GM06990 (cell line): Measurements from ENCODE around the gene LYPD1.

ENCODE experiments used
- DNase-seq: peaks from one replicate; pipeline ENCODE4 v3.0.0-alpha.2; 2011; ENCODE audit not compliant: insufficient read length; ENCODE audit errors: extremely low read depth
- H3K27me3 ChIP-seq: replicated peaks from 2 replicates; pipeline ENCODE4 v1.6.0; 2011; ENCODE audit warnings: low read length; ENCODE audit not compliant: control insufficient read depth, insufficient read depth
- H3K36me3 ChIP-seq: 2 replicates; pipeline ENCODE4 v1.5.1; 2011; ENCODE audit warnings: low read length; ENCODE audit not compliant: control insufficient read depth, insufficient read depth
- H3K4me3 ChIP-seq: replicated peaks from 2 replicates; pipeline ENCODE4 v1.5.1; 2011; ENCODE audit warnings: low read depth, mild to moderate bottlenecking, control low read depth, low read length
- TF ChIP-seq, protein P1 (sequence below): IDR thresholded peaks from 2 replicates; pipeline ENCODE4 v1.5.1; 2011; ENCODE audit warnings: low read length, control low read depth, mild to moderate bottlenecking, inconsistent platforms; ENCODE audit not compliant: insufficient read depth, poor library complexity, severe bottlenecking

Gene LYPD1

DNA sequence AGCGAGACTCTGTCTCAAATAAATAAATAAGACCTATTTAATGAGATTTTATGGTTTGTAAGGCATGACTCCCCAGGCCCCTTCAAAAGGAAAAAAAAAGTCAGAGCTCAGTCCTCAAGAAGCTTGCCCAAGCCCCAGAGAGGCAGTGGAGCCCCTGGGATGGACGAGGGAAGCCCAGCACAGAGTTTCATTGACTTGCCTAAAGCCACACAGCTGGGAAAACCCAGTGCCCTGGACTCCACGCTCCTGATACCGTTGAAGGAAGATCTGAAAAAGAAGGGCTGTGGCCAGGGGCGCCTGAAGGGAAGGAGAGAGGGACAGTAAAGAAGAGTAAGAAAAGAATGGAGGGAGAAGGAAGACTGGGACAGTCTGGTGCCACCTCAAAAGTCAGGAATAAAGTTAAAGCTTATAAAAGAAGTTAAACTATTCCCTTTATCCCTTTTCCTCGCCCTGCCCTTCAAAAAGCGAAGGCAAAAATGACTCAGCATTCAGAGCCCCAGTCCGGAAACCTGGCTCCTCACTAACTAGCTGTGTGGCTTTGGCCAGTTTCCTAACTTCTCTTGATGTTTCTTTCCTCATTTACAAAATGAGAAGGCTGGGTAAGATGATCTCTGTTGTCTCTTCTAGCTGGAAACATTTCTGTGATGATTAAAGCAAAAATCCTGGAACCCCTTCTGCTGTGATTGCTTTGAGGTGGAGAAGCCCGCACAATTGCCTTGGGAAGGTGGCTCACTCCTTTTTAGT, 46.7 kb downstream of the LYPD1 start:
- TF ChIP-seq, protein P1, sequence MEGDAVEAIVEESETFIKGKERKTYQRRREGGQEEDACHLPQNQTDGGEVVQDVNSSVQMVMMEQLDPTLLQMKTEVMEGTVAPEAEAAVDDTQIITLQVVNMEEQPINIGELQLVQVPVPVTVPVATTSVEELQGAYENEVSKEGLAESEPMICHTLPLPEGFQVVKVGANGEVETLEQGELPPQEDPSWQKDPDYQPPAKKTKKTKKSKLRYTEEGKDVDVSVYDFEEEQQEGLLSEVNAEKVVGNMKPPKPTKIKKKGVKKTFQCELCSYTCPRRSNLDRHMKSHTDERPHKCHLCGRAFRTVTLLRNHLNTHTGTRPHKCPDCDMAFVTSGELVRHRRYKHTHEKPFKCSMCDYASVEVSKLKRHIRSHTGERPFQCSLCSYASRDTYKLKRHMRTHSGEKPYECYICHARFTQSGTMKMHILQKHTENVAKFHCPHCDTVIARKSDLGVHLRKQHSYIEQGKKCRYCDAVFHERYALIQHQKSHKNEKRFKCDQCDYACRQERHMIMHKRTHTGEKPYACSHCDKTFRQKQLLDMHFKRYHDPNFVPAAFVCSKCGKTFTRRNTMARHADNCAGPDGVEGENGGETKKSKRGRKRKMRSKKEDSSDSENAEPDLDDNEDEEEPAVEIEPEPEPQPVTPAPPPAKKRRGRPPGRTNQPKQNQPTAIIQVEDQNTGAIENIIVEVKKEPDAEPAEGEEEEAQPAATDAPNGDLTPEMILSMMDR: no peak
- no peak for DNase-seq
- Histone ChIP-seq H3K36me3 (no peaks in the 10 kb centered on the region), H3K27me3 (no peaks in the 10 kb centered on the region), H3K4me3 (no peak overlapping the region)

DNA sequence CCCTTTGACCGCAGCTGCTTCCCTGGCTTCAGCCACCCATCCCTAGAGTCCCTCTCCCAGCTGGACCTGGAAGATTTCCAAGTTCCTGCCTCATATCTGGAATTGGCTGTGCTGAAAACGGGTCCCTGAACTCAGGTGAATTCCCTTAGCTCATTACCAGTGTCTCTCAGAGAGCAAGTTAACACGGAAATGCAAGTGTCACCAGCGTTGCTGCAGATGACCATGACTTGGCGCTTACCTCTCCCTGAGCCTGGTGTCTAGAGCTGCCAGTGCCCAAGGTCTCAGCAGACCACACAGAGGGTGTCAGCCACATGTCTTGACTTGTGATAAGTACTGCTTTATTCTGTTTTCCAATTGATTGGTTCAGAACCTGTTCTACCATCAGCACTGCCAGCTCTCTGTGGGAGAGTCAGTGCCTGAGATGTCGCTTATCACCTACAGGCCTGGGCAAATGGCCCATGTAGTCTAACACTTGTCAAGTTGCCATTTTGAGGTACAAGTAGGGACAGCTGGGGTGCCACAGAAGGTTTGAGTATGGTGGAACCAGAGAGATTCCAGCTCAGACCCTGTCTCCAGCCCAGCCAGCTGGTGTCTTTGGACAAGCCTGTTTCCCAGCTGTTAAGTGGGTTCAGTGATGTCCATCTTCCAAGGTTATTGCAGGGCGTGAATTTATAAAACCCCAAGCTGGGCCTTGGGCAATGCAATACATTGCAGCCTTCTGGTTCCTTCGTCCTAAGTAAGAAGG, 48.7 kb downstream of the LYPD1 start:
- Histone ChIP-seq H3K36me3 (no peaks in the 10 kb centered on the region), H3K27me3 (no peaks in the 10 kb centered on the region), H3K4me3 (no peak overlapping the region)
- DNase-seq: no peak
- TF ChIP-seq, protein P1: no peak

DNA sequence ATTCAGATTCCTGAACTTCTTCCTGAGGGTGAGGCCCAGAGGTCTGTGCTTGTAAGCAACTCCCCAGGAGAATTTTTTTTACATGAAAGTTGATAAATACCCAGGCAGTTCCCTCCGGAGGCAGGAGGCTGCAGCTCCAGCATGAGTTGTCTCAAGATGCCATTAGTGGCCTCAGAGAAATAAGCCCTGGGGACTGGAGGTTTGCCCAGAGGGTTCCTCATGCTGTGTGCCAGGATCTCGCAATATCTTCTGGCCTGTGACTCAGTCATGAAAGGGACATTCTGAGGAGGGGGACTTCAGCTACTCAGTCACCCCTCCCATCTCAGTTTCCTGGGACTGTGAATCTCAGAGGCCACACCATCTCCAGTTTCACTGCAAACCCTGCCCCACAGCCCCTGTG, 49.9 kb downstream of the LYPD1 start:
- Histone ChIP-seq H3K36me3 (no peaks in the 10 kb centered on the region), H3K27me3 (no peaks in the 10 kb centered on the region), H3K4me3 (no peak overlapping the region)
- DNase-seq: no peak
- TF ChIP-seq, protein P1: no peak

DNA sequence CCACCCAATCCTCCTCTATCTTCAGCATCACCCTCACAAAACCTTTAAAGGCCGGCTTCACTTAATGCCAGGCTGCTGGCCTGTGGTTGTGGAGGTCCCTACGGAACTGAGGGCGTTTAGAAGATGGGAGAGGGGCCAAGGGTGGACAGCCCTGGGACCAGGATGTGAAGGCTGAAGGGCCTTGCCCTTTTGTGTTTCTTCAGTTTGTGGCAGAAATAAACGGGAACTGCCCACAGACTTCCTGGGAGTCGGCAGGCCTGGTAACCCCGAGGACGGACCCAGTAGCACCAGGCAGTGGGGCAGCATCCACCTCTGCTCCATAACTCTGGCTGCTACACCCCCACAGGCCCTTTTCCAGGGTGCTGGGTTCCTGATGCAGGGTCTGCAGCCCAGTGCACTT, 51.3 kb downstream of the LYPD1 start:
- Histone ChIP-seq H3K27me3 (no peaks in the 10 kb centered on the region), H3K4me3 (no peak overlapping the region), H3K36me3 (no peaks in the 10 kb centered on the region)
- TF ChIP-seq, protein P1: no peak
- DNase-seq: no peak

DNA sequence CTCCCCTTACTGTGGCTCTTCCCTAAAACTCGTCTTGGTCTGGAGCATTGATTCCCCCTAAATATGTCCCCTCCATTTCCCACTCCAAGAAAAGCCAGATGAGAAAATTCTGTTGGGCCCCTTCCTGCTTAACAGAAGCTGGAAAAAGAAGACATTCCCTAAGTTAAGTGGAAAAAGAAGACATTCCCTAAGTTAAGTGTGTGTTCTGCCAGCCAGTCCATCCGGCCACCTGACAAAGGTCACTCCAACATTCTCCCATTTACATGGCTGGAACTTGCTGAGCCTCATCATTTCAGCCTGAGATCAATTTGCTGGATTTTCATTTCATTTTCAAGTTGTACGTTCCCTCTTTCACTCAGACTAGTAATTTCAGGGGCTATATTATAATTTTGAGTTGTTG, 52.0 kb downstream of the LYPD1 start:
- Histone ChIP-seq H3K27me3 (no peaks in the 10 kb centered on the region), H3K4me3 (no peak overlapping the region), H3K36me3 (no peaks in the 10 kb centered on the region)
- no peak for DNase-seq
- TF ChIP-seq, protein P1: no peak
